HepG2 (cell line): ENCODE data around the gene HSP90AB1. TPM values are rescaled to one million over a fixed set of nuclear protein-coding genes. Genes with fewer than 3 reads are reported as not detected.

Source experiments
- BCL6 ChIP-seq: IDR thresholded peaks from 2 replicates; pipeline ENCODE4 v1.6.1; 2016; ENCODE audit warnings: missing genetic modification reagents, missing compliant biosample characterization
- CC2D1A ChIP-seq: sonication (generic); formaldehyde crosslinking; IDR thresholded peaks from 2 replicates; pipeline ENCODE4 v1.8.1; 2023; ENCODE audit warnings: mild to moderate bottlenecking, missing genetic modification reagents
- FIP1L1 ChIP-seq: fragments of 200-400 bp; formaldehyde crosslinking; IDR thresholded peaks from 2 replicates; pipeline ENCODE4 v1.6.1; 2018; ENCODE audit warnings: low read depth, mild to moderate bottlenecking, low read length, moderate library complexity, borderline replicate concordance; ENCODE audit not compliant: insufficient read depth
- FUBP1 ChIP-seq: sonication (generic); formaldehyde crosslinking; IDR thresholded peaks from 2 replicates; pipeline ENCODE4 v1.5.1; 2020; ENCODE audit warnings: missing genetic modification reagents, mild to moderate bottlenecking, borderline replicate concordance
- HDAC6 ChIP-seq: fragments of 200-600 bp; sonication (generic); IDR thresholded peaks from 2 replicates; pipeline ENCODE4 v1.7.0; 2017; ENCODE audit warnings: mild to moderate bottlenecking, antibody characterized with exemption, low read length, low read depth
- IKZF1 ChIP-seq: fragments of 450-650 bp; IDR thresholded peaks from 2 replicates; pipeline ENCODE4 v1.7.1; 2016
- KLF6 ChIP-seq: IDR thresholded peaks from 2 replicates; pipeline ENCODE4 v1.8.0; 2016; ENCODE audit warnings: missing biosample characterization, missing genetic modification reagents
- MAFG ChIP-seq: sonication (generic); formaldehyde crosslinking; IDR thresholded peaks from 2 replicates; pipeline ENCODE4 v1.5.1; 2020; ENCODE audit warnings: mild to moderate bottlenecking, missing genetic modification reagents
- MTERF4 ChIP-seq: sonication (generic); formaldehyde crosslinking; IDR thresholded peaks from 2 replicates; pipeline ENCODE4 v1.8.0; 2023; ENCODE audit warnings: mild to moderate bottlenecking, missing genetic modification reagents
- NFKB2 ChIP-seq: sonication (generic); formaldehyde crosslinking; IDR thresholded peaks from 2 replicates; pipeline ENCODE4 v1.4.0; 2020; ENCODE audit warnings: missing genetic modification reagents, borderline replicate concordance
- POLR2AphosphoS5 ChIP-seq: IDR thresholded peaks from 2 replicates; pipeline ENCODE4 v1.6.1; 2012; ENCODE audit warnings: low read depth, low read length
- SIN3A ChIP-seq: IDR thresholded peaks from 2 replicates; pipeline ENCODE4 v1.6.1; 2011; ENCODE audit warnings: low read depth, mild to moderate bottlenecking, control low read depth, low read length, borderline replicate concordance
- TIGD3 ChIP-seq: sonication (generic); formaldehyde crosslinking; IDR thresholded peaks from 2 replicates; pipeline ENCODE4 v1.5.1; 2020; ENCODE audit warnings: mild to moderate bottlenecking, missing genetic modification reagents, borderline replicate concordance
- ZBTB37 ChIP-seq: sonication (generic); formaldehyde crosslinking; IDR thresholded peaks from 2 replicates; pipeline ENCODE4 v1.4.0; 2020; ENCODE audit warnings: mild to moderate bottlenecking, missing genetic modification reagents
- ZFP82 ChIP-seq: sonication (generic); formaldehyde crosslinking; IDR thresholded peaks from 2 replicates; pipeline ENCODE4 v1.5.1; 2020; ENCODE audit warnings: mild to moderate bottlenecking, missing genetic modification reagents, borderline replicate concordance
- ZFX ChIP-seq: sonication (generic); formaldehyde crosslinking; IDR thresholded peaks from 2 replicates; pipeline ENCODE4 v1.4.0; 2020; ENCODE audit warnings: mild to moderate bottlenecking, low read depth, missing genetic modification reagents, moderate library complexity
- ZNF121 ChIP-seq: sonication (generic); formaldehyde crosslinking; IDR thresholded peaks from 2 replicates; pipeline ENCODE4 v1.5.0; 2020; ENCODE audit warnings: mild to moderate bottlenecking, missing genetic modification reagents
- ZNF629 ChIP-seq: sonication (generic); formaldehyde crosslinking; conservative IDR thresholded peaks from 2 replicates; pipeline ENCODE4 v1.5.0; 2020; ENCODE audit warnings: missing genetic modification reagents
- ZNF746 ChIP-seq: sonication (generic); formaldehyde crosslinking; IDR thresholded peaks from 2 replicates; pipeline ENCODE4 v1.8.0; 2022; ENCODE audit warnings: mild to moderate bottlenecking, missing genetic modification reagents
- ZNF816 ChIP-seq: sonication (generic); formaldehyde crosslinking; IDR thresholded peaks from 2 replicates; pipeline ENCODE4 v1.8.0; 2022; ENCODE audit warnings: missing genetic modification reagents, mild to moderate bottlenecking, borderline replicate concordance
- polyA plus RNA-seq, 8 experiments: library from polyadenylated mRNA; depleted of rRNA in 3 of 8; stranded (reverse) in 7 of 8; unstranded in 1 of 8; fragments of >200 nt; fragmentation: Illumina TruSeq in 4 of 8; extraction: Trizol in 4 of 8; gene quantifications; 2 replicates each; pipeline versions ENCODE4 v1.2.1 to v1.2.3, GENCODE V29; 2011 to 2016; ENCODE audit warnings: low read depth in 4 of 8, missing spikeins in 1 of 8, mixed read lengths in 1 of 8; ENCODE audit not compliant: insufficient read depth in 1 of 8
- total RNA-seq, 5 experiments: library from RNA; depleted of rRNA; stranded (reverse); fragments of >200 nt; fragmentation: Illumina TruSeq; extraction: Trizol; gene quantifications; 2 replicates each; pipeline ENCODE4 v1.2.3, GENCODE V29; 2016; ENCODE audit warnings: low read depth in 1 of 5

Gene HSP90AB1
- total and polyA plus RNA-seq, 2 of the 13 experiments (the other 11 are each of a cell fraction or from before 2014, with no cell fraction given) = 1,325 to 1,472 TPM

- TF ChIP-seq TIGD3 (CRISPR knock-in tag) = 0 out of 2 replicates have a peak, but pooled peaks have one; percentile 15
- 0 out of 2 replicates have a peak, but pooled peaks have one; percentile 58 for TF ChIP-seq MTERF4 (CRISPR knock-in tag)
- no peak for TF ChIP-seq POLR2AphosphoS5
- 0 out of 2 replicates have a peak, but pooled peaks have one; percentile 67 for TF ChIP-seq KLF6
- no peak for TF ChIP-seq ZFP82 (CRISPR knock-in tag)
- TF ChIP-seq HDAC6 = 0 out of 2 replicates have a peak, but pooled peaks have one; percentile 2
- no peak for TF ChIP-seq FIP1L1
- 0 out of 2 replicates have a peak, but pooled peaks have one; percentile 55 for TF ChIP-seq ZBTB37
- no peak for TF ChIP-seq CC2D1A (CRISPR knock-in tag)
- TF ChIP-seq ZNF121 = no peak
- TF ChIP-seq ZNF746 (CRISPR knock-in tag) = no peak
- TF ChIP-seq MAFG (CRISPR knock-in tag) = 0 out of 2 replicates have a peak, but pooled peaks have one; percentile 46
- peak; percentile 50; the same call in 1 of the 2 replicates for TF ChIP-seq BCL6
- peak; percentile 79; the same call in 1 of the 2 replicates for TF ChIP-seq NFKB2 (CRISPR knock-in tag)
- TF ChIP-seq FUBP1 (CRISPR knock-in tag) = no peak
- TF ChIP-seq ZNF816 (CRISPR knock-in tag) = peak; percentile 69; the same call in 1 of the 2 replicates
- TF ChIP-seq SIN3A = 0 out of 2 replicates have a peak, but pooled peaks have one; percentile 9
- no peak for TF ChIP-seq IKZF1
- peak; percentile 23; the same call in 1 of the 2 replicates for TF ChIP-seq ZFX (CRISPR knock-in tag)
- TF ChIP-seq ZNF629 (CRISPR knock-in tag) = 0 out of 2 replicates have a peak, but pooled peaks have one; percentile 3
These were observed 719 bp downstream of the HSP90AB1 start (continued) for GRCh38 chr6:44247338-44248302.
